Astrocyte (in vitro differentiated cells and primary cell): ENCODE results near the gene NLRC4. TPM values are rescaled to one million over a fixed set of nuclear protein-coding genes. Genes with fewer than 3 reads are reported as not detected.

Experiments
- DNase-seq: peaks from one replicate; pipeline ENCODE4 v3.0.0-alpha.2; 2010; ENCODE audit warnings: low read depth
- FAIRE-seq: peaks from 2 replicates; lab custom pipeline; 2011; peaks lifted over from hg19 to GRCh38; lab: Jason Lieb, UNC
- H2AFZ ChIP-seq: 2 replicates; pipeline ENCODE4 v1.6.0; 2012; ENCODE audit warnings: low read depth, low read length, inconsistent platforms
- H3K27ac ChIP-seq: 2 replicates; pipeline ENCODE4 v1.5.1; 2011; ENCODE audit warnings: low read depth, low read length, inconsistent platforms
- H3K27me3 ChIP-seq: 2 replicates; pipeline ENCODE4 v1.6.0; 2011; ENCODE audit warnings: low read length, inconsistent platforms; ENCODE audit not compliant: insufficient read depth
- H3K36me3 ChIP-seq: 2 replicates; pipeline ENCODE4 v1.5.1; 2011; ENCODE audit warnings: low read length, inconsistent platforms; ENCODE audit not compliant: insufficient read depth
- H3K4me1 ChIP-seq: 2 replicates; pipeline ENCODE4 v1.5.1; 2011; ENCODE audit warnings: low read length, inconsistent platforms; ENCODE audit not compliant: insufficient read depth
- H3K4me2 ChIP-seq: 2 replicates; pipeline ENCODE4 v1.6.0; 2012; ENCODE audit warnings: low read length, inconsistent platforms
- H3K4me3 ChIP-seq: 2 replicates; pipeline ENCODE4 v1.5.1; 2011; ENCODE audit warnings: low read depth, mild to moderate bottlenecking, low read length, inconsistent platforms; ENCODE audit not compliant: insufficient read depth
- H3K79me2 ChIP-seq: 2 replicates; pipeline ENCODE4 v1.6.0; 2012; ENCODE audit warnings: mild to moderate bottlenecking, low read length, inconsistent platforms; ENCODE audit not compliant: insufficient read depth
- H3K9ac ChIP-seq: 2 replicates; pipeline ENCODE4 v1.6.0; 2012; ENCODE audit warnings: mild to moderate bottlenecking, low read length, inconsistent platforms
- H3K9me3 ChIP-seq: 2 replicates; pipeline ENCODE4 v1.5.1; 2012; ENCODE audit warnings: low read depth, mild to moderate bottlenecking, low read length, inconsistent platforms; ENCODE audit not compliant: insufficient read depth
- H4K20me1 ChIP-seq: 2 replicates; pipeline ENCODE4 v1.6.0; 2012; ENCODE audit warnings: low read length, inconsistent platforms; ENCODE audit not compliant: insufficient read depth
- H3K27ac Mint-ChIP-seq: one replicate; pipeline ENCODE4 v1.8.0; 2021; ENCODE audit warnings: mild to moderate bottlenecking, mixed read lengths; ENCODE audit not compliant: unreplicated experiment
- H3K27me3 Mint-ChIP-seq: one replicate; pipeline ENCODE4 v1.8.0; 2021; ENCODE audit warnings: low read depth, mixed read lengths; ENCODE audit not compliant: unreplicated experiment
- H3K36me3 Mint-ChIP-seq: one replicate; pipeline ENCODE4 v1.8.0; 2021; ENCODE audit warnings: low read depth, mixed read lengths; ENCODE audit not compliant: unreplicated experiment
- H3K4me1 Mint-ChIP-seq: one replicate; pipeline ENCODE4 v1.8.0; 2021; ENCODE audit warnings: low read depth, mixed read lengths; ENCODE audit not compliant: unreplicated experiment
- H3K4me3 Mint-ChIP-seq: one replicate; pipeline ENCODE4 v1.8.0; 2021; ENCODE audit warnings: mild to moderate bottlenecking, moderate library complexity, mixed read lengths; ENCODE audit not compliant: unreplicated experiment
- H3K9me3 Mint-ChIP-seq: one replicate; pipeline ENCODE4 v1.8.0; 2021; ENCODE audit warnings: mild to moderate bottlenecking, mixed read lengths; ENCODE audit not compliant: unreplicated experiment
- CTCF ChIP-seq: IDR thresholded peaks from 2 replicates; pipeline ENCODE4 v1.5.1; 2011; ENCODE audit warnings: low read depth, mild to moderate bottlenecking, inconsistent platforms, low read length, moderate library complexity; ENCODE audit not compliant: insufficient read depth
- EZH2 ChIP-seq: IDR thresholded peaks from 2 replicates; pipeline ENCODE4 v1.6.1; 2012; ENCODE audit warnings: mild to moderate bottlenecking, low read length, inconsistent platforms; ENCODE audit not compliant: insufficient read depth
- total RNA-seq: library from RNA; stranded (reverse); gene quantifications from 2 replicates; pipeline ENCODE4 v1.2.1, GENCODE V29; 2021

The NLRC4 gene
- total RNA-seq, 1 donor from 2014 or later: not detected

- H3K27ac Mint-ChIP-seq: no peak overlapping the region
- no peak overlapping the region for H3K4me3 Mint-ChIP-seq
- Histone ChIP-seq H3K9me3 (no peaks in the 10 kb centered on the region), H3K4me3 (no peak overlapping the region), H4K20me1 (no peaks in the 10 kb centered on the region), H3K36me3 (peaks cover 8% of the 10 kb centered on the region), H3K4me2 (no peak overlapping the region), H3K9ac (no peak overlapping the region), H3K4me1 (no peaks in the 10 kb centered on the region), H2AFZ (no peak overlapping the region), H3K27ac (no peak overlapping the region), H3K27me3 (no peaks in the 10 kb centered on the region), H3K79me2 (no peaks in the 10 kb centered on the region)
- no peaks in the 10 kb centered on the region for H3K27me3 Mint-ChIP-seq
- H3K9me3 Mint-ChIP-seq: no peaks in the 10 kb centered on the region
- peaks cover 3% of the 10 kb centered on the region for H3K36me3 Mint-ChIP-seq
- DNase-seq: no peak
- FAIRE-seq: no peak
- H3K4me1 Mint-ChIP-seq: no peaks in the 10 kb centered on the region
- no peak for TF ChIP-seq EZH2
- TF ChIP-seq CTCF: no peak
These were observed 82.0 kb downstream of the NLRC4 start for GRCh38 chr2:32182667-32183066.

Other genes starting within 250 kb of the NLRC4 start
- 63.7 and 71.1 TPM in 2 replicates for gene DPY30, start 225.1 kb downstream of the NLRC4 start, total RNA-seq
- gene SPAST, start 201.3 kb downstream of the NLRC4 start, total RNA-seq: 18.0 and 19.6 TPM in 2 replicates
- 29.6 and 30.4 TPM in 2 replicates for gene SLC30A6, start 99.0 kb downstream of the NLRC4 start, total RNA-seq
- gene YIPF4, start 13.0 kb upstream of the NLRC4 start, total RNA-seq: 52.3 and 53.5 TPM in 2 replicates
- 81.0 and 86.1 TPM in 2 replicates for gene BIRC6, start 92.1 kb upstream of the NLRC4 start, total RNA-seq